SK-N-SH treated with all-trans-retinoic acid at 6 μM for 48 hours (cell line): ENCODE data around the gene LMO4.

Source experiments
- CREB5 ChIP-seq: fragments of 250-450 bp; sonication (Bioruptor Pico); IDR thresholded peaks from 2 replicates; pipeline ENCODE4 v1.5.1; 2020; ENCODE audit warnings: low read depth, mild to moderate bottlenecking, moderate library complexity
- CSDC2 ChIP-seq: fragments of 250-450 bp; sonication (Bioruptor Pico); IDR thresholded peaks from 2 replicates; pipeline ENCODE4 v1.5.0; 2020; ENCODE audit warnings: mild to moderate bottlenecking, moderate library complexity
- GLIS3 ChIP-seq: fragments of 250-450 bp; sonication (Bioruptor Pico); IDR thresholded peaks from 2 replicates; pipeline ENCODE4 v1.5.0; 2020; ENCODE audit warnings: mild to moderate bottlenecking, moderate library complexity
- PATZ1 ChIP-seq: fragments of 250-450 bp; sonication (Bioruptor Pico); IDR thresholded peaks from 2 replicates; pipeline ENCODE4 v1.8.0; 2020; ENCODE audit warnings: mild to moderate bottlenecking, moderate library complexity, borderline replicate concordance
- POU6F1 ChIP-seq: fragments of 250-450 bp; sonication (Bioruptor Pico); IDR thresholded peaks from 2 replicates; pipeline ENCODE4 v1.8.0; 2021; ENCODE audit warnings: low read depth, mild to moderate bottlenecking, moderate library complexity, borderline replicate concordance
- ZFP3 ChIP-seq: fragments of 250-450 bp; sonication (Bioruptor Pico); IDR thresholded peaks from 2 replicates; pipeline ENCODE4 v1.5.0; 2020; ENCODE audit warnings: mild to moderate bottlenecking, moderate library complexity

- TF ChIP-seq GLIS3 (CRISPR knock-in tag) (no peak), ZFP3 (CRISPR knock-in tag) (no peak), POU6F1 (CRISPR knock-in tag) (no peak), CSDC2 (CRISPR knock-in tag) (no peak), PATZ1 (CRISPR knock-in tag) (no peak), CREB5 (CRISPR knock-in tag) (no peak)
These were observed 5.9 kb downstream of the LMO4 start for GRCh38 chr1:87334351-87335174.
